IPS-15b (cell line): ENCODE measurements around the gene LZTS3.
"Not testable (repeated sequence)": the region's sequence is repeated elsewhere in the genome, so short reads cannot be mapped to it uniquely, and the experiment has no call there.

Experiments
- H3K27me3 ChIP-seq: one replicate; pipeline ENCODE4 v1.6.1; 2013; ENCODE audit warnings: low read length; ENCODE audit not compliant: control insufficient read depth, insufficient read depth
- H3K36me3 ChIP-seq: one replicate; pipeline ENCODE4 v1.6.1; 2013; ENCODE audit warnings: low read length; ENCODE audit not compliant: control insufficient read depth, insufficient read depth
- H3K4me1 ChIP-seq: one replicate; pipeline ENCODE4 v1.6.1; 2013; ENCODE audit warnings: mild to moderate bottlenecking, low read length; ENCODE audit not compliant: control insufficient read depth, insufficient read depth
- H3K4me3 ChIP-seq: one replicate; pipeline ENCODE4 v1.5.1; 2013; ENCODE audit warnings: low read depth, low read length
- H3K9ac ChIP-seq: one replicate; pipeline ENCODE4 v1.6.1; 2013; ENCODE audit warnings: low read depth, mild to moderate bottlenecking, low read length
- H3K9me3 ChIP-seq: one replicate; pipeline ENCODE4 v1.6.1; 2013; ENCODE audit warnings: mild to moderate bottlenecking, low read length; ENCODE audit not compliant: control insufficient read depth, insufficient read depth

LZTS3 gene

DNA sequence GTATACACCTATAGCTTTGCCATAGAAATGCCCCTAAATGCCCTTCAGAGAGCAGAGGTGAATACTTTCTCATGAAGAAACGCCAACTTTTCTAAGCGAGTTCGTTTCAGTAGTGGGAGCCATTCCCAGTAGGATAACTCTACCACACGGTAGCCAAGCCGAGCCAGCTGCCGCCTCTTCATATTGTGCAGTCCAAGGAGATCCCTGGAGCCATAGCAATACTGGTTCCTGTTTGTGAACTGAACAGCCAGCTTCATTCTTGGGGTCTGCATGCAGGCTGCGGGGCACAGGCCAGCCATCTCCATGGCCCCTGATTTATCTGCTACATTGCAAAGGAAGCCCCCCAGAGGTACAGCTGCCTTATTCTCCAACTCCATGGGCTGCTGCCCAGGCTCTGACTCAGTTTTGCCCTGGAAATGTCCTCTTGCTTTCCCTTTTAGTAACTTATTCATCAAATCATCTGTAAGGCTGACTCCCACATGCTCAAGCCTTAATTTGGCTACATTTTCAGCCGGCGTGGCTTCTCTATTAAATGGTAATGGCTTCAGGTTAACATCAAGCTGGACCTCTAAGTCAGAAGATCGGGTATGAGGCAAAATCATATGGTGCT is 26.5 kb downstream of the LZTS3 start:
- Histone ChIP-seq H3K9me3 (no peaks in the 10 kb centered on the region), H3K4me1 (no peaks in the 10 kb centered on the region), H3K36me3 (peaks cover 14% of the 10 kb centered on the region), H3K9ac (no peak overlapping the region), H3K27me3 (no peaks in the 10 kb centered on the region), H3K4me3 (no peak overlapping the region)

DNA sequence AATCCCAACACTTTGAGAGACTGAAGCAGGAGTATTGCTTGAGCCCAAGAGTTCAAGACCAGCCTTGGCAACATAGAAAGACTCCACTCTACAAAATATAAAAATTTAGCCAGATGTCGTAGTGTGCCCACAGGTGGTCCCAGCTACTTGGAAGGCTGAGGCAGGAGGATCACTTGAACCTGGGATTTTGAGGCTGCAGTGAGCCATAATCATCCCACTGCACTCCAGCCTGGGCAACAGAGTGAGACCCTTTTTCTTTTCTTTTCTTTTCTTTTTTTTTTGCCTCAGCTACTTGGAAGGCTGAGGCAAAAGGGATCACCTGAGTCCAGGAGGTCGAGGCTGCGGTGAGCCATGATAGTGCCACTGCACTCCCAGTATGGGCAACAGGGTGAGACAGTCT is 31.6 kb downstream of the LZTS3 start:
- no peaks in the 10 kb centered on the region for H3K27me3 ChIP-seq
- no peak overlapping the region for H3K4me3 ChIP-seq

DNA sequence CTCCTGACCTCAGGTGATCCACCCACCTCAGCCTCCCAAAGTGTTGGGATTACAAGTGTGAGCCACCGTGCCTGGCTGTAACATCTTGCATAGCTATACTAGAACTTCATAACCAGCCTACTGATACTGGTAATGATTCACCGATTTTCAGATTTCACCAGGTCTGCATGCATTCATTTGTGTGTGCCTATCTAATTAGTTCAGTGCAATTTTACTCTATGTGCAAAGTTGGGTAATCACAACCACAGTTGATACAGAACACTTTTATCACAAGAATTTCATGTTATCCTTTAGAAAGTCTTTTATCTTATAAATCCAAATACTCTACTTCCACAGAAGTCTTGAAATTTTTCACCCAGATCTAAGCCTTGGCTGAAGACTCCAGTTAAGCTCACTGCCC is 35.9 kb downstream of the LZTS3 start:
- H3K9me3 ChIP-seq: no peaks in the 10 kb centered on the region
- no peak overlapping the region for H3K4me3 ChIP-seq
- H3K36me3 ChIP-seq: no peaks in the 10 kb centered on the region
- no peaks in the 10 kb centered on the region for H3K27me3 ChIP-seq
- H3K9ac ChIP-seq: no peak overlapping the region
- H3K4me1 ChIP-seq: no peaks in the 10 kb centered on the region

More for the DNA sequence above, 31.6 kb downstream of the LZTS3 start:
- Histone ChIP-seq H3K36me3 (no peaks in the 10 kb centered on the region), H3K9me3 (no peaks in the 10 kb centered on the region), H3K4me1 (no peaks in the 10 kb centered on the region), H3K9ac (no peak overlapping the region)

DNA sequence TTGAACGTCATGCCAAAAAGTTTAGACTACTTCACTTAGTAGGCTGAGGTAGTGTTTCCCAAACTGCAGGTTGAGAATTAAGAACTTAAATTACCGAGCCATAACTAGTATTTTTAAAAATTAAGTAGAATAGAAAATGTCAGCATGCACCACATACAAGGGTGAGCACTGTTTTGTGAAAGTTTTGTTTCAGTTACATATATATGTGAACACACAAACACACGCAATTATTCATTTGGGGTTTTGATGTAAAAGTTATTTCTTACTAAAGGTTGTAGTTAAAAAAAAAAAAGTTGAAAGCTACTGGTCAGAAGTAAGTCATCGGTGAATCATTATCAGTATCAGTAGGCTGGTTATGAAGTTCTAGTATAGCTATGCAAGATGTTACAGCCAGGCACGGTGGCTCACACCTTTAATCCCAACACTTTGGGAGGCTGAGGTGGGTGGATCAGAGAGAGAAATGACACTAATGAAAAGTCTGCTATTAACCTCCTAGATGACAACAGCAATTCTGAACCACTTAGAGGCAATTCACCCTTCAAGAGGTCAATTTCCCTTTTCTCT is 37.8 kb downstream of the LZTS3 start:
- no peak overlapping the region for H3K4me3 ChIP-seq
- no peaks in the 10 kb centered on the region for H3K4me1 ChIP-seq
- H3K9me3 ChIP-seq: no peaks in the 10 kb centered on the region
- H3K27me3 ChIP-seq: no peaks in the 10 kb centered on the region
- H3K9ac ChIP-seq: no peak overlapping the region
- no peaks in the 10 kb centered on the region for H3K36me3 ChIP-seq

DNA sequence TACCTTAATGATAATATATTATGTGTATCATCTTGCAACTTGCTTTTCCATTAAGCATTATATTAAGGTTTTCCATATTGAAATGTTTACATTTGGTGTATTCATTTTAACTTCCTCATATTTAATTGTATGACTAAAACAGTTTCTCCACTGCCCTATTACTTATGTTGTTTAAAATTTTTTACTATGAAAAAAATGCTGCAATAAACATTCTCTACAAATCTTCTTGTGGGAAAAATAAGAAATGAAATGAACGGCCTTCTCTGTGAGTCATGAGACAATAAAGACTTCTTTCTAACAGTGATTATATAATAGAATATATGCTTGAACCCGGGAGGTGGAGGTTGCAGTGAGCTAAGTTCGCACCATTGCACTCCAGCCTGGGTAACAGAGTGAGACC is 39.2 kb downstream of the LZTS3 start:
- no peaks in the 10 kb centered on the region for H3K27me3 ChIP-seq

DNA sequence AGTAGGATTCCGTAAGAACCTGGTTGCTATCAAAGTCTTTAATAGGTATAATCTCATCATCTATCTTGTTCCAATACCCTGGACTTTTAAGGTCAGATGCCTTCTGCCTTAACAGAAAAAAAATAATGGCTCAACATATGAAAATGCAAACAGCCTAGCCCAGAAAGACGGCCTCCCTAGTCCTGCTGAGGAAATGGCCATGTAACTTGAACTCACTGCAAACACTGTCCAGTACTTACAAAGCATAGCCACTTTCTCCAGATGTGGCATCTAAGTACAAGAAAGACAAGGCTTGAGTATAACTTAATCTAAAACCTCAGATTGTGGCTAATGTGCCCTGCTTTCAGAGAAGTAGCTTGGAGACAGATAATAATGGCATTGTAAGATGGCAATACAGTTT is 40.2 kb downstream of the LZTS3 start:
- Histone ChIP-seq H3K27me3 (no peaks in the 10 kb centered on the region), H3K4me3 (no peak overlapping the region), H3K9ac (no peak overlapping the region), H3K9me3 (no peaks in the 10 kb centered on the region), H3K4me1 (no peaks in the 10 kb centered on the region), H3K36me3 (no peaks in the 10 kb centered on the region)

More for the DNA sequence above, 39.2 kb downstream of the LZTS3 start:
- H3K36me3 ChIP-seq: no peaks in the 10 kb centered on the region
- H3K9me3 ChIP-seq: no peaks in the 10 kb centered on the region
- H3K4me3 ChIP-seq: no peak overlapping the region
- H3K9ac ChIP-seq: no peak overlapping the region
- no peaks in the 10 kb centered on the region for H3K4me1 ChIP-seq

DNA sequence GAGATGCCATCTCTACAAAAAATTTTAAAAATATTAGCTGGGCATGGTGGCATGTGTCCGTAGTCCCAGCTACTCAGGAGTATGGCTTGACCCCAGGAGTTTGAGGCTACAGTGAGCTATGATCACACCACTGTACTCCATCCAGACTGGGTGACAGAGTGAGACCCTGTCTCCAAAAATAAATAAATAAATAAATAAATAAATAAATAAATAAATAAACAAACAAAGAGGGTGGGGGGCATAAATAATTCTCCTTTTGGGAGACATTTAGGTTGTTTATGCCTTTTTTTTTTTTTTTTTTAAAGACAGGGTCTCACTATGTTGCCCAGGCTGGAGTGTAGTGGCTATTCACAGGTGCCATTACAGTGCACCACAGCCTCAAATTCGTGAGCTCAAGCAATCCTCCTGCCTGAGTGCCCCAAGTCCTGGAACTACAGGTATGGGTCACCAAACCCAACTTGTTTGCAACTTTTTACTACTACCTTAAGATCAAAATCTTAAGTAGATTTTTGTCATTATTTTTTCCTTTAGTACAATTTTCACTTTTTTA is 43.2 kb downstream of the LZTS3 start:
- Histone ChIP-seq H3K9ac (no peak overlapping the region), H3K27me3 (no peaks in the 10 kb centered on the region), H3K4me1 (no peaks in the 10 kb centered on the region), H3K36me3 (no peaks in the 10 kb centered on the region), H3K9me3 (no peaks in the 10 kb centered on the region), H3K4me3 (no peak overlapping the region)

DNA sequence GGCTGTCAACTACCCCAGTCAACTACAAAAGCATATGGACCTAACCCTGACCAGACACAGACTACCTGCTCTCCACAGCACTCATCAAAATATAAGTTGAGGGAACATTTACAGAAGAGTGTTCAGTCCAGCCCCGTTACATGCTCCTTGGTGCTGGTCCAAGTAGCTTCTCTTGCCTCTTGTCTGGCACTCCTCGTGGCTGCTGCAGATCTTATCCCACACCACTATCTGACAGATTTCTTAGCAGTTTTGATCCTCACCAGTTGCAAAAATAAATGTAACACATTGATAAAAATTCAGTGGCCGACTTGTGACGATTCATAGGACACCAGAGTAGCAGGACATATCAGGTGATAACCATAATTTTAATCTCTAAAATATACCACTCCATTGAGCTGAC is 44.3 kb downstream of the LZTS3 start:
- H3K27me3 ChIP-seq: no peaks in the 10 kb centered on the region
- no peaks in the 10 kb centered on the region for H3K36me3 ChIP-seq
- H3K9ac ChIP-seq: no peak overlapping the region
- H3K9me3 ChIP-seq: no peaks in the 10 kb centered on the region
- H3K4me3 ChIP-seq: no peak overlapping the region
- H3K4me1 ChIP-seq: no peaks in the 10 kb centered on the region

DNA sequence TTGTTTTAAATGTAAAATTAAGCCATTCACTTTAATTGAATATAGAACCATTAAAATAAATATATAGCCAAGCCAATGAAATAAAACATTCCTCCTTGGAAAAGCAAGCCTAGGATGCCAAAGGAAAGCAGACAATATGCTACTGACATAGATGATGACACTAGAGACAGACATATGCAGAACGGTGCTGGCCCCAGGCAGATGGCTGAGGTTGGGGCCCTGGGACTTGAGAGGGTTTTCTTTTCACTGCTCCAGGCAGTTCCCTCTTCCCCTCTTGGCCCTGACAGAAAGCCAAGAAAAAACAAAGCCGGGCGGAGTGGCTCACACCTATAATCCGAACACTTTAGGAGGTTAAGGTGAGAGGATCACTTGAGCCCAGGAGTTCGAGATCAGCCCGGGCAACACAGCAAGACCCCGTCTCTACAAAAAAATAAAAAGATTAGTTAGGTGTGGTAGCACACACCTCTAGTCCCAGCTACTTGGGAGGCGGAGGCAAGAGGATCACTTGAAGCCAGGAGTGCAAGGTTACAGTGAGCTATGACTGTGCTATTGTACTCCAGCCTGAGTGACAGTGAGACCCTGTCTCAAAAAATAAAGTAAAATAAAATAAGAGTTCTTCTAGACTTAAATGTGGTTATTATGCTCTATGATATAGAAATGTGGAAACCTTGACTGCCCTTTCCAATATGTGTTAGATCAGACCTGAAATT is 44.9 kb downstream of the LZTS3 start:
- no peaks in the 10 kb centered on the region for H3K4me1 ChIP-seq
- H3K4me3 ChIP-seq: no peak overlapping the region
- H3K36me3 ChIP-seq: no peaks in the 10 kb centered on the region
- H3K27me3 ChIP-seq: no peaks in the 10 kb centered on the region
- peaks cover under 1% of the 10 kb centered on the region for H3K9me3 ChIP-seq
- no peak overlapping the region for H3K9ac ChIP-seq

DNA sequence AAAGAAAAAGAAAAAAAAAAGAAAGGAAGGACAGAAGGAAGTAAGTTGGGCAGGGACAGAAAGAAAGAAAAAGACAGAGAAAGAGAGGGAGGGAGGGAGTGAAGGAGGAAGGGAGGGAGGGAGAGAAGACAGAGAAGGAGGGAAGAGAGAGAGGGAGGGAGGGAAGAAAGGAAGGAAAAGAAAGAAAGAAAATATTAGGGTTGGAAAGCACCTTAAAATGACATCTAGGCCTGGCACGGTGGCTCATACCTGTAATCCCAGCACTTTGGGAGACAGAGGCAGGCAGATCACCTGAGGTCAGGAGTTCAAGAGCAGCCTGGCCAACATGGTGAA is 46.9 kb downstream of the LZTS3 start:
- no peak overlapping the region for H3K4me3 ChIP-seq
- H3K36me3 ChIP-seq: peaks cover 9% of the 10 kb centered on the region
- H3K27me3 ChIP-seq: no peaks in the 10 kb centered on the region
- no peak overlapping the region for H3K9ac ChIP-seq
- no peaks in the 10 kb centered on the region for H3K4me1 ChIP-seq
- H3K9me3 ChIP-seq: peaks cover 7% of the 10 kb centered on the region

DNA sequence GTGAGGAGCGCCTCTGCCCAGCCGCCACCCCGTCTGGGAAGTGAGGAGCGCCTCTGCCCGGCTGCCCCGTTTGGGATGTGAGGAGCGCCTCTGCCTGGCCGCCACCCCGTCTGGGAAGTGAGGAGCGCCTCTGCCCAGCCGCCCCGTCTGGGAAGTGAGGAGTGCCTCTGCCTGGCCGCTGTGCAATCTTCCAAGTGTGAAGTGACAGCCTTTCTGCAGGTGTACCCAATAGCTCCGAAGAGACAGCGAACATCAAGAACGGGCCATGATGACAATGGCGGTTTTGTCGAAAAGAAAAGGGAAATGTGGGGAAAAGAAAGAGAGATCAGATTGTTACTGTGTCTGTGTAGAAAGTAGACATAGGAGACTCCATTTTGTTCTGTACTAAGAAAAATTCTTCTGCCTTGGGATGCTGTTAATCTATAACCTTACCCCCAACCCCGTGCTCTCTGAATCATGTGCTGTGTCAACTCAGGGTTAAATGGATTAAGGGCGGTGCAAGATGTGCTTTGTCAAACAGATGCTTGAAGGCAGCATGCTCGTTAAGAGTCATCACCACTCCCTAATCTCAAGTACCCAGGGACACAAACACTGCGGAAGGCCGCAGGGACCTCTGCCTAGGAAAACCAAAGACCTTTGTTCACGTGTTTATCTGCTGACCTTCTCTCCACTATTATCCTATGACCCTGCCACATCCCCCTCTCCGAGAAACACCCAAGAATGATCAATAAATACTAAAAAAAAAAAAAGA is 47.4 kb downstream of the LZTS3 start:
- H3K9me3 ChIP-seq: not testable (repeated sequence)
- peaks cover 12% of the 10 kb centered on the region for H3K36me3 ChIP-seq

More for the DNA sequence above, 47.4 kb downstream of the LZTS3 start:
- not testable (repeated sequence) for H3K4me1 ChIP-seq, H3K9ac ChIP-seq, H3K27me3 ChIP-seq, H3K4me3 ChIP-seq
